NB4 (cell line): ENCODE data around the gene SMYD1.

Source experiments
- MYC ChIP-seq: IDR thresholded peaks from 2 replicates; pipeline ENCODE4 v1.6.1; 2011; ENCODE audit warnings: low read depth, low read length
- POLR2A ChIP-seq: IDR thresholded peaks from 2 replicates; pipeline ENCODE4 v1.6.1; 2011; ENCODE audit warnings: mild to moderate bottlenecking; ENCODE audit not compliant: insufficient read length; ENCODE audit errors: extremely low read depth
- TF ChIP-seq, protein P1 (sequence below): IDR thresholded peaks from one replicate; pipeline ENCODE4 v1.5.1; 2012; ENCODE audit warnings: low read depth, low read length
- TF ChIP-seq, protein P2 (sequence below): IDR thresholded peaks from 2 replicates; pipeline ENCODE4 v1.6.1; 2011; ENCODE audit warnings: low read depth, low read length

DNA sequence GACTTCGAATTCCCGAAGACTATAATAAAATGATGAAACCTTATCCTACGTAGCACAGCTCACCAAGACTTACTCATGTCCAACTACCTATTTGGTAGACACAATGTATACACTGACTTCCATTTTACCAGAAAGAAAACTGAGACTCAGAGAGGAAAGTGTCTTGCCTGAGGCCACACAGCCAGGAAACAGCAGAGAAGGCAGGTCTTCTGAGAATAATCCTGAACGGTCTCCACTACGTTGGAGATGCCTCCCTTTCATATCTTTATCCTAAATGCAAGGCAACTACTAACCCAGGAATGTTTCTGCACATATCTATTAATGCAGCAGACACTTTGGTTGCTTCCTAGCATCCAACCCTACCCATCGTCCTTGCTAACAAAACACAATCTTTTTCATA, 72.2 kb downstream of the SMYD1 start:
- TF ChIP-seq, protein P1, sequence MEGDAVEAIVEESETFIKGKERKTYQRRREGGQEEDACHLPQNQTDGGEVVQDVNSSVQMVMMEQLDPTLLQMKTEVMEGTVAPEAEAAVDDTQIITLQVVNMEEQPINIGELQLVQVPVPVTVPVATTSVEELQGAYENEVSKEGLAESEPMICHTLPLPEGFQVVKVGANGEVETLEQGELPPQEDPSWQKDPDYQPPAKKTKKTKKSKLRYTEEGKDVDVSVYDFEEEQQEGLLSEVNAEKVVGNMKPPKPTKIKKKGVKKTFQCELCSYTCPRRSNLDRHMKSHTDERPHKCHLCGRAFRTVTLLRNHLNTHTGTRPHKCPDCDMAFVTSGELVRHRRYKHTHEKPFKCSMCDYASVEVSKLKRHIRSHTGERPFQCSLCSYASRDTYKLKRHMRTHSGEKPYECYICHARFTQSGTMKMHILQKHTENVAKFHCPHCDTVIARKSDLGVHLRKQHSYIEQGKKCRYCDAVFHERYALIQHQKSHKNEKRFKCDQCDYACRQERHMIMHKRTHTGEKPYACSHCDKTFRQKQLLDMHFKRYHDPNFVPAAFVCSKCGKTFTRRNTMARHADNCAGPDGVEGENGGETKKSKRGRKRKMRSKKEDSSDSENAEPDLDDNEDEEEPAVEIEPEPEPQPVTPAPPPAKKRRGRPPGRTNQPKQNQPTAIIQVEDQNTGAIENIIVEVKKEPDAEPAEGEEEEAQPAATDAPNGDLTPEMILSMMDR = no peak
- TF ChIP-seq POLR2A (no peak), MYC (no peak)
- TF ChIP-seq, protein P2, sequence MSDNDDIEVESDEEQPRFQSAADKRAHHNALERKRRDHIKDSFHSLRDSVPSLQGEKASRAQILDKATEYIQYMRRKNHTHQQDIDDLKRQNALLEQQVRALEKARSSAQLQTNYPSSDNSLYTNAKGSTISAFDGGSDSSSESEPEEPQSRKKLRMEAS = no peak
